ENCODE data around the gene COG5.
"Not testable (repeated sequence)": the region's sequence is repeated elsewhere in the genome, so short reads cannot be mapped to it uniquely, and the experiment has no call there.

COG5 gene

GRCh38 chr7:107228291-107228690 lies 335.4 kb downstream of the COG5 start:
- Histone ChIP-seq H2AFZ (ENCODE audit: low read depth) (no peak overlapping the region), H3K9ac (no peak overlapping the region), H3K4me1 (ENCODE audit: low read depth, poor library complexity, severe bottlenecking) (peaks cover 21% of the 10 kb centered on the region), H4K20me1 (ENCODE audit: insufficient read depth) (no peaks in the 10 kb centered on the region), H3K36me3 (ENCODE audit: insufficient read depth) (no peaks in the 10 kb centered on the region), H3K27me3 (ENCODE audit: insufficient read depth, low read depth) (no peaks in the 10 kb centered on the region), H3K79me2 (ENCODE audit: insufficient read depth, low read depth) (no peaks in the 10 kb centered on the region), H3K27ac (no peak overlapping the region), H3K4me2 (no peak overlapping the region), H3K4me3 (IDR thresholded peaks at IDR 0.05; ENCODE audit: insufficient read depth, low read depth, low read length) (no peak overlapping the region)
- TF ChIP-seq, protein P1, sequence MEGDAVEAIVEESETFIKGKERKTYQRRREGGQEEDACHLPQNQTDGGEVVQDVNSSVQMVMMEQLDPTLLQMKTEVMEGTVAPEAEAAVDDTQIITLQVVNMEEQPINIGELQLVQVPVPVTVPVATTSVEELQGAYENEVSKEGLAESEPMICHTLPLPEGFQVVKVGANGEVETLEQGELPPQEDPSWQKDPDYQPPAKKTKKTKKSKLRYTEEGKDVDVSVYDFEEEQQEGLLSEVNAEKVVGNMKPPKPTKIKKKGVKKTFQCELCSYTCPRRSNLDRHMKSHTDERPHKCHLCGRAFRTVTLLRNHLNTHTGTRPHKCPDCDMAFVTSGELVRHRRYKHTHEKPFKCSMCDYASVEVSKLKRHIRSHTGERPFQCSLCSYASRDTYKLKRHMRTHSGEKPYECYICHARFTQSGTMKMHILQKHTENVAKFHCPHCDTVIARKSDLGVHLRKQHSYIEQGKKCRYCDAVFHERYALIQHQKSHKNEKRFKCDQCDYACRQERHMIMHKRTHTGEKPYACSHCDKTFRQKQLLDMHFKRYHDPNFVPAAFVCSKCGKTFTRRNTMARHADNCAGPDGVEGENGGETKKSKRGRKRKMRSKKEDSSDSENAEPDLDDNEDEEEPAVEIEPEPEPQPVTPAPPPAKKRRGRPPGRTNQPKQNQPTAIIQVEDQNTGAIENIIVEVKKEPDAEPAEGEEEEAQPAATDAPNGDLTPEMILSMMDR (conservative IDR thresholded peaks at IDR 0.05; ENCODE audit: low read depth, low read length): no peak

- H3K79me2 ChIP-seq (ENCODE audit: insufficient read depth, low read depth): no peaks in the 10 kb centered on the region
- H3K4me2 ChIP-seq: no peak overlapping the region
- no peaks in the 10 kb centered on the region for H3K4me1 ChIP-seq (ENCODE audit: low read depth, poor library complexity, severe bottlenecking)
- H3K36me3 ChIP-seq (ENCODE audit: insufficient read depth): no peaks in the 10 kb centered on the region
- no peaks in the 10 kb centered on the region for H4K20me1 ChIP-seq (ENCODE audit: insufficient read depth)
- no peak overlapping the region for H2AFZ ChIP-seq (ENCODE audit: low read depth)
- no peak overlapping the region for H3K4me3 ChIP-seq (IDR thresholded peaks at IDR 0.05; ENCODE audit: insufficient read depth, low read depth, low read length)
- no peak overlapping the region for H3K27ac ChIP-seq
- no peak overlapping the region for H3K9ac ChIP-seq
- H3K27me3 ChIP-seq (ENCODE audit: insufficient read depth, low read depth): no peaks in the 10 kb centered on the region
- TF ChIP-seq, protein P1 (conservative IDR thresholded peaks at IDR 0.05; ENCODE audit: low read depth, low read length): no peak
These were observed 339.1 kb downstream of the COG5 start for GRCh38 chr7:107224374-107225223.

- not testable (repeated sequence) for H2AFZ ChIP-seq (ENCODE audit: low read depth); H3K4me2 ChIP-seq; H3K27ac ChIP-seq; H3K9ac ChIP-seq; H3K27me3 ChIP-seq (ENCODE audit: insufficient read depth, low read depth); H3K79me2 ChIP-seq (ENCODE audit: insufficient read depth, low read depth); H3K36me3 ChIP-seq (ENCODE audit: insufficient read depth); H3K4me3 ChIP-seq (IDR thresholded peaks at IDR 0.05; ENCODE audit: insufficient read depth, low read depth, low read length); H3K4me1 ChIP-seq (ENCODE audit: low read depth, poor library complexity, severe bottlenecking); H4K20me1 ChIP-seq (ENCODE audit: insufficient read depth)
These were observed 342.9 kb downstream of the COG5 start for GRCh38 chr7:107220806-107221205.

DNA sequence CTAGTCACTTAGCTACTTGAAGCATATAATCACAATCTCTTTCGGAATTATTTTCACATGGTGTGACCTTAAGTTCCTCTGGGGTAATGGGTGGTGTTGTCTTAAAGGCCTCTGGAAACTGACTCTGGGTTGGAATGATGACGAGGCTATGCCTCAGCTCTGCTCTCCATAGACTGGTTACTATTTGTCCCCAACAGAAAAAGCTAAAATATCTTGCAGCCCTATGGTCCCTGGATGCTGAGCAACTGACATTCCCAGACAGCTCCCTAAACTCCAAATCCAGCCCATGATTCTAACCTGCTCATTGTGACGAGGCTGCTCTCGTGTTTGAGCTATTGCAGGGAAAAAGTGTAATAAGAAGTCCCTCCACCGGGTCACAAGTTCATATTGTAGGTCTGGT lies 343.4 kb downstream of the COG5 start:
- H3K79me2 ChIP-seq (ENCODE audit: insufficient read depth, low read depth): no peaks in the 10 kb centered on the region
- no peak overlapping the region for H3K4me3 ChIP-seq (IDR thresholded peaks at IDR 0.05; ENCODE audit: insufficient read depth, low read depth, low read length)
- TF ChIP-seq, protein P1 (conservative IDR thresholded peaks at IDR 0.05; ENCODE audit: low read depth, low read length): no peak
- H3K36me3 ChIP-seq (ENCODE audit: insufficient read depth): no peaks in the 10 kb centered on the region
- no peaks in the 10 kb centered on the region for H4K20me1 ChIP-seq (ENCODE audit: insufficient read depth)
- no peak overlapping the region for H2AFZ ChIP-seq (ENCODE audit: low read depth)
- H3K4me1 ChIP-seq (ENCODE audit: low read depth, poor library complexity, severe bottlenecking): no peaks in the 10 kb centered on the region
- H3K4me2 ChIP-seq: no peak overlapping the region
- no peaks in the 10 kb centered on the region for H3K27me3 ChIP-seq (ENCODE audit: insufficient read depth, low read depth)
- H3K9ac ChIP-seq: no peak overlapping the region
- H3K27ac ChIP-seq: no peak overlapping the region

DNA sequence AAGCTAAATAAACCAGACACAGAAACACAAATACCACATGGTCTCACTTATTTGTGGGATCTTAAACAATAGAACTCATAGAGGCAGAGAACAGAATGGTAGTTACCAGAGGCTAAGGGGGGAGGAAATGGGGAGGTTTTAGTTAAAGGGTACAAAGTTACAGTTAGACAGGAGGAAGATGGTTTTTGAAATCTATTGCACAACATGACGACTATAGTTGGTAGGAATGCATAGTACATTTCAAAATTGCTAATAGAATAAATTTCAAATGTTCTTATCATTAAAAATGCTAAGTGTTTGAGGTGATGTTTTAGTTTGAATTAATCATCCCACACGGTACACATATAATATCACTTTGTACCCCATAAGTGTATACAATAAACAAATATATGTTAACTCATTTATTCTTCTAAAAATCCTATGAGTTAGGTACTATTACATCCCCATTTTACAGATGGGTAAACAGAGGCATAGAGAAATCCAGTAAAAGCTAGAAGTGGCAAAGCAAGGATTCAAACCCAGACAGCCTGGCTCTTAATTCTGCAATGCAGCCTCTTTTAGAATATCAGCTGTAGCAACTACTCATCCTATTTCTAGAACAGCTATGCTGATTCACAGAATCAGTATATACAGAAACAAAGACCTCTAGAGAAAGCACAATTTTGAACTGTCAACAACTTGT lies 344.0 kb downstream of the COG5 start:
- H3K4me2 ChIP-seq: no peak overlapping the region
- H3K36me3 ChIP-seq (ENCODE audit: insufficient read depth): no peaks in the 10 kb centered on the region
- no peak overlapping the region for H2AFZ ChIP-seq (ENCODE audit: low read depth)
- no peak overlapping the region for H3K27ac ChIP-seq
- H3K4me3 ChIP-seq (IDR thresholded peaks at IDR 0.05; ENCODE audit: insufficient read depth, low read depth, low read length): no peak overlapping the region
- H3K4me1 ChIP-seq (ENCODE audit: low read depth, poor library complexity, severe bottlenecking): no peaks in the 10 kb centered on the region
- no peaks in the 10 kb centered on the region for H4K20me1 ChIP-seq (ENCODE audit: insufficient read depth)
- no peaks in the 10 kb centered on the region for H3K27me3 ChIP-seq (ENCODE audit: insufficient read depth, low read depth)
- TF ChIP-seq, protein P1 (conservative IDR thresholded peaks at IDR 0.05; ENCODE audit: low read depth, low read length): no peak
- H3K79me2 ChIP-seq (ENCODE audit: insufficient read depth, low read depth): no peaks in the 10 kb centered on the region
- no peak overlapping the region for H3K9ac ChIP-seq

All from KMS-11 (cell line).